TTC549 (cell line): ENCODE data around the gene LMCD1.

Source experiments
- FAIRE-seq: peaks from 2 replicates; lab custom pipeline; 2012; peaks lifted over from hg19 to GRCh38; lab: Jason Lieb, UNC

The LMCD1 gene

GRCh38 chr3:8506571-8507061 is 5.0 kb downstream of the LMCD1 start:
- FAIRE-seq = no peak

GRCh38 chr3:8507496-8507895 is 5.9 kb downstream of the LMCD1 start:
- no peak for FAIRE-seq

GRCh38 chr3:8509961-8510360 is 8.3 kb downstream of the LMCD1 start:
- no peak for FAIRE-seq

- FAIRE-seq = no peak
Observed at GRCh38 chr3:8512234-8512633, 10.6 kb downstream of the LMCD1 start.

- no peak for FAIRE-seq
Observed at GRCh38 chr3:8516047-8516661, 14.5 kb downstream of the LMCD1 start.

GRCh38 chr3:8516783-8517182 is 15.2 kb downstream of the LMCD1 start:
- FAIRE-seq = no peak

- FAIRE-seq = no peak
Observed at GRCh38 chr3:8517487-8517886, 15.9 kb downstream of the LMCD1 start.

- no peak for FAIRE-seq
Observed at GRCh38 chr3:8518138-8518537, 16.5 kb downstream of the LMCD1 start.

- FAIRE-seq = no peak
Observed at GRCh38 chr3:8519156-8519555, 17.5 kb downstream of the LMCD1 start.

GRCh38 chr3:8519774-8520448 is 18.3 kb downstream of the LMCD1 start:
- no peak for FAIRE-seq

GRCh38 chr3:8520816-8521403 is 19.3 kb downstream of the LMCD1 start:
- no peak for FAIRE-seq

- no peak for FAIRE-seq
Observed at GRCh38 chr3:8523041-8523440, 21.4 kb downstream of the LMCD1 start.

GRCh38 chr3:8524249-8524648 is 22.6 kb downstream of the LMCD1 start:
- no peak for FAIRE-seq

GRCh38 chr3:8524656-8525399 is 23.2 kb downstream of the LMCD1 start:
- no peak for FAIRE-seq

- no peak for FAIRE-seq
Observed at GRCh38 chr3:8525893-8526292, 24.3 kb downstream of the LMCD1 start.

- FAIRE-seq = no peak
Observed at GRCh38 chr3:8529181-8529637, 27.6 kb downstream of the LMCD1 start.

GRCh38 chr3:8529738-8530525 is 28.3 kb downstream of the LMCD1 start:
- no peak for FAIRE-seq

- FAIRE-seq = no peak
Observed at GRCh38 chr3:8530581-8530980, 29.0 kb downstream of the LMCD1 start.

GRCh38 chr3:8532251-8532871 is 30.7 kb downstream of the LMCD1 start:
- no peak for FAIRE-seq

GRCh38 chr3:8536096-8537056 is 34.8 kb downstream of the LMCD1 start:
- no peak for FAIRE-seq
